H1 (cell line): Measurements from ENCODE around the gene ACLY. TPM values are rescaled to one million over a fixed set of nuclear protein-coding genes. Genes with fewer than 3 reads are reported as not detected.

ENCODE experiments used
- ASH2L ChIP-seq: fragments of 200-600, 300-600 bp; sonication (generic); IDR thresholded peaks from one replicate; pipeline ENCODE4 v1.7.1; 2017; ENCODE audit warnings: low read length
- ATF2 ChIP-seq: IDR thresholded peaks from 2 replicates; pipeline ENCODE4 v1.6.1; 2012; ENCODE audit warnings: low read length, inconsistent platforms
- BACH1 ChIP-seq: IDR thresholded peaks from 2 replicates; pipeline ENCODE4 v1.6.1; 2012; ENCODE audit warnings: low read length, improper control_type of control experiment
- CBX8 ChIP-seq: fragments of 300-800, 300-1000 bp; sonication (generic); IDR thresholded peaks from 2 replicates; pipeline ENCODE4 v1.7.1; 2016; ENCODE audit warnings: low read depth, low read length, borderline replicate concordance
- CHD7 ChIP-seq: fragments of 300-600 bp; sonication (generic); IDR thresholded peaks from 2 replicates; pipeline ENCODE4 v1.7.1; 2012; ENCODE audit warnings: low read length, moderate library complexity, mild to moderate bottlenecking, inconsistent platforms; ENCODE audit not compliant: insufficient replicate concordance
- GABPA ChIP-seq: IDR thresholded peaks from 2 replicates; pipeline ENCODE4 v1.6.1; 2011; ENCODE audit warnings: mild to moderate bottlenecking, low read length, moderate library complexity, borderline replicate concordance; ENCODE audit not compliant: insufficient read depth
- KDM4A ChIP-seq: IDR thresholded peaks from one replicate; pipeline ENCODE4 v1.7.1; 2012; ENCODE audit warnings: low read depth, mild to moderate bottlenecking, moderate library complexity, low read length, inconsistent platforms; ENCODE audit not compliant: severe bottlenecking
- RAD21 ChIP-seq, 2 experiments: IDR thresholded peaks in 1 of 2; conservative IDR thresholded peaks in 1 of 2; 2 replicates each; pipeline ENCODE4 v1.6.1; 2011; ENCODE audit warnings: low read depth in 2 of 2, low read length in 2 of 2, improper control_type of control experiment in 1 of 2, inconsistent platforms in 1 of 2, mild to moderate bottlenecking in 1 of 2, moderate library complexity in 1 of 2
- polyA plus RNA-seq, 7 experiments: library from polyadenylated mRNA; depleted of rRNA in 3 of 7; stranded (reverse) in 5 of 7; unstranded in 2 of 7; fragments of >200 nt in 5 of 7; fragments of 200-250 nt in 2 of 7; gene quantifications; 1 replicate in 5 of 7; 2 replicates in 1 of 7; 4 replicates in 1 of 7; pipeline versions ENCODE4 v1.2.1 to v1.2.3, GENCODE V29; 2011 to 2013; ENCODE audit warnings: missing spikeins in 2 of 7, mixed read lengths in 2 of 7
- total RNA-seq: library from RNA; stranded (reverse); fragmentation: NEBNext Ultra II Directional; extraction: Animal tissue kit (Norgen Biotek cat#: 25700); gene quantifications from 2 replicates; pipeline ENCODE4 v1.2.1, GENCODE V29; 2021

Gene ACLY
- total and polyA plus RNA-seq, 2 of the 8 experiments (the other 6 are each of a cell fraction or from before 2014, with no cell fraction given): 167 to 393 TPM

- TF ChIP-seq CHD7: no peak
- peak; percentile 31 for TF ChIP-seq ASH2L
- TF ChIP-seq KDM4A: peak; percentile 93
- TF ChIP-seq RAD21 (IDR thresholded peaks at IDR 0.05 in 1 of 2, conservative IDR thresholded peaks at IDR 0.05 in 1 of 2; ENCODE audit: low read depth in 2 of 2, low read length in 2 of 2): no peak
- TF ChIP-seq ATF2: no peak
- 0 out of 2 replicates have a peak, but pooled peaks have one; percentile 8 for TF ChIP-seq BACH1
- TF ChIP-seq CBX8: no peak
- TF ChIP-seq GABPA: no peak
Measured at GRCh38 chr17:41835800-41836549, 82.8 kb downstream of the ACLY start, which contains the start of gene NT5C3B (continued).
